ENCODE data around the gene DOCK2. TPM values are rescaled to one million over a fixed set of nuclear protein-coding genes. Genes with fewer than 3 reads are reported as not detected.

The DOCK2 gene
- total RNA-seq, 1 donor from 2014 or later, result 6.3 TPM

DNA sequence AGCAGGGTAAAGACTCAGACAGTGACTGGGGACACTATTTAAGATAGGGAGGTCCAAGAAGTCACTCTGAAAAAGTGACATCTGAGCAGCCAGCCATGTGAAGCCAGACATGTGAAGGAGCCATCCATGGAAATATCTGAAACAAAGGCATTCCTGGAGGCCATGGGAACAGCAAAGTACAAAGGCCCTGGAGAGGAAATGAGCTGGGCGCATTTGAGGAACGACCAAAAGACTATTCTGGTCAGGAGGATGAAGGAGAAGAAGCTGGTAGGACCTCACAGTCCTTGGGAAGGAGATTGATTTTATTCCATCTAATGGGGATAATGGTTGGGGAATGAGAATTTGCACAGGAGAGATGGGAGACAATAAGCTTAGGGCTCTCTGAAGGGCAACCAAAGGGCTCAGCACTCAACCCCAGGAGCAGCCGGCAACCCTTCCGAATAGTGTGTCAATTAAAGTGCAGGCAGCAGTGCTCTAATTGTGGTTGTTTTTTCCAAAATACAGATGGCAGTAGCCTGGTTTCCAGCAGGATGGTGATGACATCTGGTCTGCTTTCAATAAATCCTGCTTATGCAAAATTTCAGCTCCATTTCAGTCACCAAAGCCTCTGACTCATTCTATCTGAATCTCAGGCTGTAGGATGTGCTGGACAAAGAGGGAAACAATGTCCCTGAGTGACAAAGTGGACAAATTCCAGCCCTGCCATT is 495.3 kb downstream of the DOCK2 start:
- no peak for ATAC-seq (ENCODE audit: poor library complexity)
- intact Hi-C loops (cut with DNase I), result no loop called here
- DNase-seq, result no peak

Small RNA genes lying within 50 kb of the gene (microRNA-seq; reads per million reads assigned to microRNA genes)
- gene MIR378E, result not detected

Other genes with a start within 250 kb of the DOCK2 start
- 3.4 TPM for gene SPDL1, start 53.5 kb upstream of the DOCK2 start, total RNA-seq

Data from Right ventricle myocardium superior (tissue), 1 donor.